Measurements from ENCODE around the gene ZNF878.

ZNF878 gene

DNA sequence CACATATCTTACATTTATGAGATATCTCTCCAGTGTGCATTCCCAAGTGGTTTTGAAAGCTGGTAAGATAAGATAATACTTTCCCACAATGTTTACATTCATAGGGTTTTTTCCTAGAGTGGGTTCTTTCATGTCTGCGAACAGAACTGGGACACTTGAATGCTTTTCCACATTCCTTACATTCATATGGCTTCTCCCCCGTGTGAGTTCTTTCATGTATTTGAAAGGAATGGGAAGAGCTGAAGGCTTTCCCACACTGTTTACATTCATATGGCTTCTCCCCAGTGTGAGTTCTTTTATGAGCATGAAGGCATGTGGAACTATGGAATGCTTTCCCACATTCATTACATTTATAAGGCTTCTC, 37.0 kb downstream of the ZNF878 start:
- no peak for DNase-seq
- Mint-ChIP-seq H3K4me3 (no peak overlapping the region), H3K9me3 (peaks cover 99% of the 10 kb centered on the region), H3K4me1 (no peaks in the 10 kb centered on the region), H3K27ac (no peak overlapping the region), H3K27me3 (ENCODE audit: low read depth, poor library complexity) (peaks cover 4% of the 10 kb centered on the region), H3K36me3 (ENCODE audit: low read depth) (peaks cover 95% of the 10 kb centered on the region)
- TF ChIP-seq, protein P1, sequence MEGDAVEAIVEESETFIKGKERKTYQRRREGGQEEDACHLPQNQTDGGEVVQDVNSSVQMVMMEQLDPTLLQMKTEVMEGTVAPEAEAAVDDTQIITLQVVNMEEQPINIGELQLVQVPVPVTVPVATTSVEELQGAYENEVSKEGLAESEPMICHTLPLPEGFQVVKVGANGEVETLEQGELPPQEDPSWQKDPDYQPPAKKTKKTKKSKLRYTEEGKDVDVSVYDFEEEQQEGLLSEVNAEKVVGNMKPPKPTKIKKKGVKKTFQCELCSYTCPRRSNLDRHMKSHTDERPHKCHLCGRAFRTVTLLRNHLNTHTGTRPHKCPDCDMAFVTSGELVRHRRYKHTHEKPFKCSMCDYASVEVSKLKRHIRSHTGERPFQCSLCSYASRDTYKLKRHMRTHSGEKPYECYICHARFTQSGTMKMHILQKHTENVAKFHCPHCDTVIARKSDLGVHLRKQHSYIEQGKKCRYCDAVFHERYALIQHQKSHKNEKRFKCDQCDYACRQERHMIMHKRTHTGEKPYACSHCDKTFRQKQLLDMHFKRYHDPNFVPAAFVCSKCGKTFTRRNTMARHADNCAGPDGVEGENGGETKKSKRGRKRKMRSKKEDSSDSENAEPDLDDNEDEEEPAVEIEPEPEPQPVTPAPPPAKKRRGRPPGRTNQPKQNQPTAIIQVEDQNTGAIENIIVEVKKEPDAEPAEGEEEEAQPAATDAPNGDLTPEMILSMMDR (IDR thresholded peaks at IDR 0.05): no peak

DNA sequence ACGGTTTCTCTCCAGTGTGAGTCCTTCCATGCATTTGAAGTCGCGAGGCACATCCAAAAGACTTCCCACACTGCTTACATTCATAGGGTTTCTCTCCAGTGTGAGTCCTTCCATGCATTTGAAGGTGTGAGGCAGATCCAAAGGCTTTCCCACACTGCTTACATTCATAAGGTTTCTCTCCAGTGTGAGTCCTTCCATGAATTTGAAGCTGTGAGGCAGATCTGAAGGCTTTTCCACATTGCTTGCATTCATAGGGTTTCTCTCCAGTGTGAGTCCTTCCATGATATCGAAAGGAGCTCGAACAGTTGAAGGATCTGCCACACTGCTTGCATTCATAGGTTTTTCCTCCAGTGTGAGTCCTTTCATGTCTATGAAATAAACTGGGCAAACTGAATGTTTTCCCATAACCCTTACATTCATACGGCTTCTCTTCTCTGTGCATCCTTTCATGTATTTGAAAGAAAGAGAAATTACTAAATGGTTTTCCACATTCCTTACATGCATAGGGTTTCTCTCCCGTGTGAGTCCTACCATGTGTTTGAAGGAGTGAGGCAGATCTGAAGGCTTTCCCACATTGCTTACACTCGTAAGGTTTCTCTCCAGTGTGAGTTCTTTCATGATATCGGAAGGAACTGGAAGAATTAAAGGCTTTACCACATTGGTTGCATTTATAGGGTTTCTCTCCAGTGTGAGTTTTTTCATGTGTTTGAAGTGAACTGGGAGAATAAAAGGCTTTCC, 37.6 kb downstream of the ZNF878 start:
- peaks cover 99% of the 10 kb centered on the region for H3K9me3 Mint-ChIP-seq
- H3K36me3 Mint-ChIP-seq (ENCODE audit: low read depth): peaks cover 95% of the 10 kb centered on the region
- TF ChIP-seq, protein P1 (IDR thresholded peaks at IDR 0.05): no peak
- H3K27ac Mint-ChIP-seq: no peak overlapping the region
- no peak for DNase-seq
- H3K27me3 Mint-ChIP-seq (ENCODE audit: low read depth, poor library complexity): peaks cover 4% of the 10 kb centered on the region
- no peaks in the 10 kb centered on the region for H3K4me1 Mint-ChIP-seq
- H3K4me3 Mint-ChIP-seq: no peak overlapping the region

DNA sequence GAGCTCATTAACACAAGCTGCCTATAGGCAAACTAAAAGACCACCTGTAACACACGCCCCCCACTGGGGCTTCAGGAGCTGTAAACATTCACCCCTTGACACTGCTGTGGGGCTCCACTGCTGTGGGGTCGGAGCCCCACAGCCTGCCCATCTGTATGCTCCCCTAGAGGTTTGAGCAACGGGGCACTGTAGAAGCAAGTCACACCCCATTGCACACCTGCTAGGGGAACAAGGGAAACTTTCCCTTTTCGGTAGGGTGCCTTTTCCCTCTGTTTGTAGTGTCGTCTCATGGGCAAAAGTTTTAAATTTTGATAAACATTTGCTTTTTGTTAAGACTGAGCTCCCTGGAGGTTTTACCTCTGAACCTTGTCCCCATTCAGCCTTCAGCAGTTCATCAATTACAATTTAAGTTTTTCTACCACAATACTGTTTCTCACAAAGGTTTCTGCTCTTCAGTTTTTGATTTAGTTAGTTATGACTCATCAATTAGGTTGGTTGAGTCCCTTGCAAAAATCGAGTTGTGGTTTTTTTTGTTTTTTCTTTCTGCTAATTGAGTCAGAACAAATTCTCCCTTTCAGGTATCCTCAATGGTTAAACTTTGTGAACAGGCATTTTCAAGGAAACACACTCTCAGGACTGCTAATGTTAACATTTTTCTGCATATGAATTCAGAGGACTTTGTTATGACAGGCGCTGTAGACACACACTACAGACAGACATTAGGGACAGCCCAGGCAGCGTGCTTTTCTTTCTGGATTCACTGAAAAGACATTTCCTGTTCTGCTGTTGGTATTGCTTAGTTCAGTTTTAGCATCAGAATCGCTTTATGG, 52.4 kb downstream of the ZNF878 start:
- H3K36me3 Mint-ChIP-seq (ENCODE audit: low read depth): peaks cover 89% of the 10 kb centered on the region
- DNase-seq: no peak

DNA sequence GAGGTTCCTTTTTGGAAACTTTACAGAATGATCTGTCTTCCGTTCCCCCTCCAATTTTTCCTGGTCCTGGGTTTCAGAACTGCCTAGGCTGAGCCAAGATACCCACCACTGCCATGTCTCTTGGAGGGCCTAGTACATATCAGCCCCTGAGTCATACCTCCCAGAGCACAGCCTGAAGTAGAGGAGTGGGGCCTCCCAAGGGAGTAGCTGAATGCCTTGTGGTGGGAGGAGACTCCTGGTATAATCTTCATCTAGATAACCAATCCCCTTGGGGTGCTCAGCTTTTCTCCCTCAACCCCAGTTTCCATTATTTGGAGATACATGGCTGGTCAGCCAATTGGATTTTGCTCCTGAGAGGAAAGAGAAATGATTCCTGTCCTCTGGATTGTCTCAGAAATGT, 57.6 kb downstream of the ZNF878 start:
- no peaks in the 10 kb centered on the region for H3K4me1 Mint-ChIP-seq
- TF ChIP-seq, protein P1 (IDR thresholded peaks at IDR 0.05): no peak
- no peak overlapping the region for H3K4me3 Mint-ChIP-seq
- H3K27me3 Mint-ChIP-seq (ENCODE audit: low read depth, poor library complexity): peaks cover 2% of the 10 kb centered on the region
- H3K36me3 Mint-ChIP-seq (ENCODE audit: low read depth): peaks cover 91% of the 10 kb centered on the region
- peaks cover 89% of the 10 kb centered on the region for H3K9me3 Mint-ChIP-seq
- H3K27ac Mint-ChIP-seq: no peak overlapping the region
- no peak for DNase-seq

More for the DNA sequence above, 52.4 kb downstream of the ZNF878 start:
- peaks cover 85% of the 10 kb centered on the region for H3K9me3 Mint-ChIP-seq
- no peaks in the 10 kb centered on the region for H3K4me1 Mint-ChIP-seq
- no peak overlapping the region for H3K4me3 Mint-ChIP-seq
- no peak overlapping the region for H3K27ac Mint-ChIP-seq
- TF ChIP-seq, protein P1 (IDR thresholded peaks at IDR 0.05): no peak
- H3K27me3 Mint-ChIP-seq (ENCODE audit: low read depth, poor library complexity): no peaks in the 10 kb centered on the region
